ENCODE measurements around the gene EEF1AKMT1. TPM values are rescaled to one million over a fixed set of nuclear protein-coding genes. Genes with fewer than 3 reads are reported as not detected.
"Not testable (repeated sequence)": the region's sequence is repeated elsewhere in the genome, so short reads cannot be mapped to it uniquely, and the experiment has no call there.

Gene EEF1AKMT1
- polyA plus RNA-seq, 1 donor: 11.5 TPM

- no peak for DNase-seq (ENCODE audit: low read depth)
These were observed 4.5 kb upstream of the EEF1AKMT1 start for GRCh38 chr13:20778311-20778710.

GRCh38 chr13:20776751-20777150, 3.0 kb upstream of the EEF1AKMT1 start:
- DNase-seq (ENCODE audit: low read depth): no peak

GRCh38 chr13:20775961-20776360, 2.2 kb upstream of the EEF1AKMT1 start:
- DNase-seq (ENCODE audit: low read depth): no peak

GRCh38 chr13:20774746-20775145, 985 bp upstream of the EEF1AKMT1 start:
- no peak for DNase-seq (ENCODE audit: low read depth)

GRCh38 chr13:20772401-20773131, 1.2 kb downstream of the EEF1AKMT1 start:
- DNase-seq (ENCODE audit: low read depth): no peak

- DNase-seq (ENCODE audit: low read depth): no peak
These were observed 3.9 kb downstream of the EEF1AKMT1 start for GRCh38 chr13:20769834-20770233.

- DNase-seq (ENCODE audit: low read depth): no peak
These were observed 4.7 kb downstream of the EEF1AKMT1 start for GRCh38 chr13:20769091-20769490.

- DNase-seq (ENCODE audit: low read depth): no peak
These were observed 6.3 kb downstream of the EEF1AKMT1 start for GRCh38 chr13:20767309-20767943.

- no peak for DNase-seq (ENCODE audit: low read depth)
These were observed 12.9 kb downstream of the EEF1AKMT1 start for GRCh38 chr13:20760872-20761271.

GRCh38 chr13:20754009-20754408, 19.8 kb downstream of the EEF1AKMT1 start:
- no peak for DNase-seq (ENCODE audit: low read depth)

GRCh38 chr13:20749377-20749776, 24.4 kb downstream of the EEF1AKMT1 start:
- DNase-seq (ENCODE audit: low read depth): no peak

- DNase-seq (ENCODE audit: low read depth): not testable (repeated sequence)
These were observed 29.8 kb downstream of the EEF1AKMT1 start for GRCh38 chr13:20743830-20744404.

GRCh38 chr13:20740021-20740420, 33.7 kb downstream of the EEF1AKMT1 start:
- DNase-seq (ENCODE audit: low read depth): no peak

GRCh38 chr13:20738616-20739015, 35.1 kb downstream of the EEF1AKMT1 start:
- DNase-seq (ENCODE audit: low read depth): no peak

GRCh38 chr13:20729633-20730585, 43.9 kb downstream of the EEF1AKMT1 start:
- DNase-seq (ENCODE audit: low read depth): no peak

GRCh38 chr13:20728579-20729311, 45.0 kb downstream of the EEF1AKMT1 start:
- DNase-seq (ENCODE audit: low read depth): peak; percentile 67

GRCh38 chr13:20727856-20728255, 45.9 kb downstream of the EEF1AKMT1 start:
- DNase-seq (ENCODE audit: low read depth): no peak

GRCh38 chr13:20721454-20722357, 52.1 kb downstream of the EEF1AKMT1 start:
- DNase-seq (ENCODE audit: low read depth): no peak

GRCh38 chr13:20721058-20721453, 52.7 kb downstream of the EEF1AKMT1 start:
- DNase-seq (ENCODE audit: low read depth): no peak

- DNase-seq (ENCODE audit: low read depth): no peak
These were observed 53.3 kb downstream of the EEF1AKMT1 start for GRCh38 chr13:20720499-20720898.
